Lower leg skin (tissue), 4 donors: ENCODE measurements around the gene KCNJ6. TPM values are rescaled to one million over a fixed set of nuclear protein-coding genes. Genes with fewer than 3 reads are reported as not detected.
"Not testable (repeated sequence)": the region's sequence is repeated elsewhere in the genome, so short reads cannot be mapped to it uniquely, and the experiment has no call there.

Experiments
- DNase-seq, 2 donors: peaks; one replicate each; pipeline ENCODE4 v3.0.0-alpha.2; 2019; ENCODE audit warnings: low spot score in 2 of 2
- H3K4me3 ChIP-seq: fragments of 200-600 bp; sonication (generic); 2 replicates; pipeline ENCODE4 v1.5.1; 2017; ENCODE audit warnings: mild to moderate bottlenecking, low read depth; ENCODE audit not compliant: poor library complexity, severe bottlenecking
- CTCF ChIP-seq, 3 donors: fragments of 450-650 bp; IDR thresholded peaks; one replicate each; pipeline ENCODE4 v1.5.1; 2016; ENCODE audit warnings: antibody characterized with exemption in 3 of 3, mild to moderate bottlenecking in 3 of 3, moderate library complexity in 2 of 3
- POLR2A ChIP-seq, 2 donors: fragments of 450-650 bp; IDR thresholded peaks; one replicate each; pipeline ENCODE4 v1.6.1; 2016 to 2017; ENCODE audit warnings: antibody characterized with exemption in 2 of 2, mild to moderate bottlenecking in 1 of 2, moderate library complexity in 1 of 2
- WGBS, 2 donors: methylation state at CpG; one replicate each; pipeline ENCODE4 v1.1.5; 2018; 5-methylcytosine and 5-hydroxymethylcytosine counted together
- intact Hi-C: fragments of 100-400 bp; cut with DNase I; formaldehyde crosslinking; loops from one replicate; pipeline ENCODE4 v1.15.0; 2023; ENCODE audit warnings: low total_unique reads
- total RNA-seq, 4 donors: library from RNA; depleted of rRNA; stranded (reverse); fragments of >200 nt; gene quantifications; one replicate each; pipeline ENCODE4 v1.1.0, GENCODE V29; 2016

KCNJ6 gene
- total RNA-seq, 4 donors from 2014 or later, result 0.04 TPM; not detected in 3

- no peak overlapping the region for H3K4me3 ChIP-seq
- intact Hi-C loops, result no loop called here
- TF ChIP-seq POLR2A (IDR thresholded peaks at IDR 0.05) (no peak), CTCF (IDR thresholded peaks at IDR 0.05) (no peak)
- DNase-seq, result no peak
- WGBS, 2 donors, result 91 to 98% methylated on average over 2 of the region's 2 CpGs
These were observed 16.7 kb upstream of the KCNJ6 start for GRCh38 chr21:37932936-37933335.

- TF ChIP-seq CTCF (IDR thresholded peaks at IDR 0.05), result no peak
- no peak for TF ChIP-seq POLR2A (IDR thresholded peaks at IDR 0.05)
- no peak for DNase-seq
- H3K4me3 ChIP-seq, result no peak overlapping the region
- 73 to 77% methylated on average over 3 of the region's 3 CpGs for WGBS, 2 donors
- intact Hi-C loops, result no loop called here
These were observed 11.5 kb upstream of the KCNJ6 start for GRCh38 chr21:37927711-37928110.

- intact Hi-C loops, result no loop called here
- no peak overlapping the region for H3K4me3 ChIP-seq
- WGBS, 2 donors, result 76 to 84% methylated on average over 3 of the region's 3 CpGs
- TF ChIP-seq CTCF (IDR thresholded peaks at IDR 0.05) (no peak), POLR2A (IDR thresholded peaks at IDR 0.05) (no peak)
- no peak for DNase-seq
These were observed 4.8 kb upstream of the KCNJ6 start for GRCh38 chr21:37921091-37921490.

- intact Hi-C loops, DNase-seq, H3K4me3 ChIP-seq: not testable (repeated sequence)
- 71 to 73% methylated on average over 8 of the region's 8 CpGs for WGBS, 2 donors
These were observed 4.0 kb upstream of the KCNJ6 start for GRCh38 chr21:37920302-37920701.

GRCh38 chr21:37917612-37918011, 1.4 kb upstream of the KCNJ6 start:
- intact Hi-C loops, result no loop called here
- DNase-seq, result no peak
- H3K4me3 ChIP-seq, result no peak overlapping the region
- no peak for TF ChIP-seq POLR2A (IDR thresholded peaks at IDR 0.05)
- no peak for TF ChIP-seq CTCF (IDR thresholded peaks at IDR 0.05)
- WGBS, 2 donors, result 65 to 72% methylated on average over 4 of the region's 4 CpGs

GRCh38 chr21:37915941-37916309, 332 bp downstream of the KCNJ6 start:
- H3K4me3 ChIP-seq, result no peak overlapping the region
- intact Hi-C loops, result no loop called here
- 1% methylated on average over 26 of the region's 26 CpGs for WGBS, 2 donors
- TF ChIP-seq POLR2A (IDR thresholded peaks at IDR 0.05) (no peak), CTCF (IDR thresholded peaks at IDR 0.05) (no peak)
- DNase-seq, result no peak
